Measurements from ENCODE around the gene OSBPL8.
"Not testable (repeated sequence)": the region's sequence is repeated elsewhere in the genome, so short reads cannot be mapped to it uniquely, and the experiment has no call there.

OSBPL8 gene

GRCh38 chr12:76518699-76519098, 40.9 kb downstream of the OSBPL8 start:
- ATAC-seq, result no peak
- no peak for TF ChIP-seq ZC3H10 (CRISPR knock-in tag; IDR thresholded peaks at IDR 0.05)
- no peak for TF ChIP-seq POU6F1 (CRISPR knock-in tag; IDR thresholded peaks at IDR 0.05; ENCODE audit: borderline replicate concordance, low read depth)
- no peak for TF ChIP-seq CREB5 (CRISPR knock-in tag; IDR thresholded peaks at IDR 0.05; ENCODE audit: low read depth)
- TF ChIP-seq TSHZ2 (CRISPR knock-in tag; IDR thresholded peaks at IDR 0.05), result no peak
- TF ChIP-seq RARB (CRISPR knock-in tag; IDR thresholded peaks at IDR 0.05), result no peak
- TF ChIP-seq CSRNP3 (CRISPR knock-in tag; IDR thresholded peaks at IDR 0.05), result no peak
- TF ChIP-seq ARNTL (CRISPR knock-in tag; IDR thresholded peaks at IDR 0.05; ENCODE audit: borderline replicate concordance, low read depth), result no peak
- no peak for TF ChIP-seq OSR1 (CRISPR knock-in tag; IDR thresholded peaks at IDR 0.05)
- TF ChIP-seq ZNF8 (CRISPR knock-in tag; IDR thresholded peaks at IDR 0.05), result no peak
- TF ChIP-seq ZNF70 (CRISPR knock-in tag; IDR thresholded peaks at IDR 0.05), result no peak
- no peak for TF ChIP-seq SNAI2 (CRISPR knock-in tag; IDR thresholded peaks at IDR 0.05)
- TF ChIP-seq TOX (CRISPR knock-in tag; IDR thresholded peaks at IDR 0.05; ENCODE audit: borderline replicate concordance), result no peak
- no peak for TF ChIP-seq BACH2 (CRISPR knock-in tag; IDR thresholded peaks at IDR 0.05; ENCODE audit: borderline replicate concordance)

- TF ChIP-seq CSDC2 (CRISPR knock-in tag; IDR thresholded peaks at IDR 0.05) (no peak), BACH2 (CRISPR knock-in tag; IDR thresholded peaks at IDR 0.05; ENCODE audit: borderline replicate concordance) (no peak), TSHZ2 (CRISPR knock-in tag; IDR thresholded peaks at IDR 0.05) (no peak)
- no peak for ATAC-seq
Observed at GRCh38 chr12:76515271-76515670, 44.3 kb downstream of the OSBPL8 start.

DNA sequence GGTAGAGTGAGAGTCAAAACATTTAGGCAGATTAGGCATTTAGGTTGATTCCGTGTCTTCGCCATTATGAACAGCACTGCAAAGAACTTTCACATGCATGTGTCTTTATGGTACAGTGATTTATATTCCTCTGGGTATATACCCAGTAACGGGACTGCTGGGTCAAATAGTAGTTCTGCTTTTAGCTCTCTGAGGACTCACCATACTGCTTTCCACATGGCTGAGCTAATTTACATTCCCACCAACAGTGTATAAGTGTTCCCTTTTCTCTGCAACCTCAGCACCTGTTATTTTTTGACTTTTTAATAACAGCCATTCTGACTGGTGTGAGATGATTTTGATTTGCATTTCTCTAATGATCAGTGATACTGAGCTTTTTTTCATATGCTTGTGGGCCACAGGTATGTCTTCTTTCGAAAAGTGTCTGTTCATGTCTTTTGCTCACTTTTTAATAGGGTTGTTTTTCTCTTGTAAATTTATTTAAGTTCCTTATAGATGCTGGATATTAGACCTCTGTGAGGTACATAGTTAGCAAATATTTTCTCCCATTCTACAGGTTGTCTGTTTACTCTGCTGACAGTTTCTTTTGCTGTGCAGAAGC, 48.4 kb downstream of the OSBPL8 start:
- ATAC-seq, result not testable (repeated sequence)

- ATAC-seq, result no peak
- TF ChIP-seq OSR1 (CRISPR knock-in tag; IDR thresholded peaks at IDR 0.05) (no peak), GLIS3 (CRISPR knock-in tag; IDR thresholded peaks at IDR 0.05) (no peak), ISL1 (CRISPR knock-in tag; IDR thresholded peaks at IDR 0.05) (no peak), CREB5 (CRISPR knock-in tag; IDR thresholded peaks at IDR 0.05; ENCODE audit: low read depth) (no peak), ARNTL (CRISPR knock-in tag; IDR thresholded peaks at IDR 0.05; ENCODE audit: borderline replicate concordance, low read depth) (no peak), ZFP30 (CRISPR knock-in tag; IDR thresholded peaks at IDR 0.05) (no peak), ZFP3 (CRISPR knock-in tag; IDR thresholded peaks at IDR 0.05) (no peak), ZNF565 (CRISPR knock-in tag; conservative IDR thresholded peaks at IDR 0.05; ENCODE audit: low read depth) (no peak), TOX (CRISPR knock-in tag; IDR thresholded peaks at IDR 0.05; ENCODE audit: borderline replicate concordance) (no peak), PPARA (CRISPR knock-in tag; IDR thresholded peaks at IDR 0.05; ENCODE audit: borderline replicate concordance) (no peak), ZC3H10 (CRISPR knock-in tag; IDR thresholded peaks at IDR 0.05) (no peak), RARB (CRISPR knock-in tag; IDR thresholded peaks at IDR 0.05) (no peak), PATZ1 (CRISPR knock-in tag; IDR thresholded peaks at IDR 0.05; ENCODE audit: borderline replicate concordance) (no peak)
Observed at GRCh38 chr12:76508128-76508980, 51.2 kb downstream of the OSBPL8 start.
